ENCODE data around the gene RNASE8.

DNA sequence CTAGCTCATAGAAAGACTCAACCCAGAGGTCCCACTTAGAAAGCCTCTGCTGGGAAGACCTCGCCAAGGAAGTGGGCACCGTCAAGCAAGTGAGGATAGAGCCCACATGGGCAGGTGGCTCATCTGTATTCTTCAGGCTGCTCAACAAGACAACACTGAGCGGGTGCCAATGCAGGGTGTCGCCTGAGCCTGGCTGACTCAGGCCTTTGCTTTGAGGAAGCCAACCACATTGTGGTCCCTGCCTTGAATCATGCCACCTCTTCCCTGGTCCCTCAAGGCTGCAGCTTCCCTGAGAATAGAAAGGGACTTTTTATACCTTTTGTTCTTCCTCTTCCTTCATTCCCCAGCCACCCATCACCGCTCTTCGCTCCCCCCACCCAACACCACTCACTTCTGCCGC, 20.9 kb upstream of the RNASE8 start:
- TF ChIP-seq, protein P1, sequence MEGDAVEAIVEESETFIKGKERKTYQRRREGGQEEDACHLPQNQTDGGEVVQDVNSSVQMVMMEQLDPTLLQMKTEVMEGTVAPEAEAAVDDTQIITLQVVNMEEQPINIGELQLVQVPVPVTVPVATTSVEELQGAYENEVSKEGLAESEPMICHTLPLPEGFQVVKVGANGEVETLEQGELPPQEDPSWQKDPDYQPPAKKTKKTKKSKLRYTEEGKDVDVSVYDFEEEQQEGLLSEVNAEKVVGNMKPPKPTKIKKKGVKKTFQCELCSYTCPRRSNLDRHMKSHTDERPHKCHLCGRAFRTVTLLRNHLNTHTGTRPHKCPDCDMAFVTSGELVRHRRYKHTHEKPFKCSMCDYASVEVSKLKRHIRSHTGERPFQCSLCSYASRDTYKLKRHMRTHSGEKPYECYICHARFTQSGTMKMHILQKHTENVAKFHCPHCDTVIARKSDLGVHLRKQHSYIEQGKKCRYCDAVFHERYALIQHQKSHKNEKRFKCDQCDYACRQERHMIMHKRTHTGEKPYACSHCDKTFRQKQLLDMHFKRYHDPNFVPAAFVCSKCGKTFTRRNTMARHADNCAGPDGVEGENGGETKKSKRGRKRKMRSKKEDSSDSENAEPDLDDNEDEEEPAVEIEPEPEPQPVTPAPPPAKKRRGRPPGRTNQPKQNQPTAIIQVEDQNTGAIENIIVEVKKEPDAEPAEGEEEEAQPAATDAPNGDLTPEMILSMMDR (IDR thresholded peaks at IDR 0.05), result no peak
- no peak for TF ChIP-seq SIN3A (IDR thresholded peaks at IDR 0.05; ENCODE audit: borderline replicate concordance, insufficient read depth, low read depth, low read length)
- TF ChIP-seq POLR2AphosphoS5 (IDR thresholded peaks at IDR 0.05; ENCODE audit: low read depth, low read length), result no peak
- no peak for TF ChIP-seq TCF7L2 (IDR thresholded peaks at IDR 0.05; ENCODE audit: low read depth, low read length)

Data from Panc1 (cell line).